ENCODE results near the gene TPRKB. TPM values are rescaled to one million over a fixed set of nuclear protein-coding genes. Genes with fewer than 3 reads are reported as not detected.
A peak's percentile ranks its signal among the peaks of the same experiment; 100 is the strongest.

TPRKB gene
- total and polyA plus RNA-seq, 9 of the 15 experiments (the other 6 are each of a cell fraction or from before 2014, with no cell fraction given), result 55.6 to 250 (median 112) TPM

DNA sequence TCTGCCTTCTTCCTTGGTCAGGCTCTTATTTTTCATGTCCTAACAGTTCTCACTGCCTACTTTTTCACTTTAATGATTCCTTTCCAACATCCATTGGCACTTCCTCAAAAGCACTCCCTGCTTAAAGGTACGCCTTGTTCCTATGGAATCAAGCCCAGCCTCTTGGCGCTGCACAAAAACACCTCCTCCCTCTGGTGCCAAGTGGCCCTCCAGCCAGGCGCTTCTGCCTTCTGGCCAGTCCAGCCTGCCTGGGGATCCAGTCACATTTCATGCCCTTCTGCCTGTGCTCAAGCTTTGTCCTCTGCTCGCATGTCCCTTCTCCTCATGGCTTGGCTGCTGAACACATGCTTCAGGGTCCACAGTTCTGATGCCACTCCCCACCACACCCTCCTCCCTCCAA is 6.3 kb downstream of the TPRKB start:
- no TSS peak for BruUV-seq (replicated peaks)
- no peak overlapping the region for H3K9ac ChIP-seq (ENCODE audit: insufficient read depth in 1 of 2, low read depth in 2 of 2, low read length in 2 of 2)
- H3K4me3 ChIP-seq, result no peak overlapping the region
- 93% methylated on average over 4 of the region's 4 CpGs for WGBS (ENCODE audit: insufficient coverage, low coverage, missing lambda C conversion rate)
- H4K20me1 ChIP-seq (replicated peaks; ENCODE audit: control insufficient read depth, insufficient read depth, low read length), result no peaks in the 10 kb centered on the region
- no peak for TF ChIP-seq BCL6 (CRISPR knock-in tag; IDR thresholded peaks at IDR 0.05)
- TF ChIP-seq SUPT5H (IDR thresholded peaks at IDR 0.05), result 0 out of 2 replicates have a peak, but pooled peaks have one; percentile 25
- TF ChIP-seq SPI1 (IDR thresholded peaks at IDR 0.05; ENCODE audit: borderline replicate concordance, low read depth, low read length), result peak; percentile 28; the same call in 1 of the 2 replicates
- no peak overlapping the region for H3K4me2 ChIP-seq (ENCODE audit: insufficient read depth, low read length)
- ATAC-seq (no peak; the same call in 2 of the 3 replicates), FAIRE-seq (no peak), DNase-seq (ENCODE audit: extremely low read depth in 1 of 4, low spot score in 3 of 4) (no peak)
- no peaks in the 10 kb centered on the region; a peak in 1 of 5 replicates for H3K4me1 ChIP-seq (replicated peaks in 1 of 2; ENCODE audit: control insufficient read depth in 2 of 2, insufficient read depth in 2 of 2, low read length in 2 of 2)
- H3K79me2 ChIP-seq (ENCODE audit: control insufficient read depth, insufficient read depth, low read length), result peaks cover 5% of the 10 kb centered on the region; the same call in 2 of the 3 replicates
- H3K27ac ChIP-seq (ENCODE audit: extremely low read depth, low read depth, low read length), result no peak overlapping the region
- H2AFZ ChIP-seq (ENCODE audit: low read depth, low read length), result no peak overlapping the region
- intact Hi-C loops (cut with micrococcal nuclease), result no loop called here
- ChIA-PET POLR2A (no interaction called here), CTCF (ENCODE audit: low intra/inter-chr PET ratio) (no interaction called here)
- in situ Hi-C loops (cut with MboI), result no loop called here
- H3K36me3 ChIP-seq (ENCODE audit: control insufficient read depth, insufficient read depth, low read length), result peaks cover 52% of the 10 kb centered on the region
- no peaks in the 10 kb centered on the region for H3K9me1 ChIP-seq (ENCODE audit: control insufficient read depth, insufficient read depth, low read length)
- H3K9me3 ChIP-seq (replicated peaks; ENCODE audit: control insufficient read depth, insufficient read depth, low read depth, low read length), result no peaks in the 10 kb centered on the region
- H3K27me3 ChIP-seq (ENCODE audit: control insufficient read depth in 2 of 2, insufficient read depth in 2 of 2, low read length in 2 of 2), result no peaks in the 10 kb centered on the region

DNA sequence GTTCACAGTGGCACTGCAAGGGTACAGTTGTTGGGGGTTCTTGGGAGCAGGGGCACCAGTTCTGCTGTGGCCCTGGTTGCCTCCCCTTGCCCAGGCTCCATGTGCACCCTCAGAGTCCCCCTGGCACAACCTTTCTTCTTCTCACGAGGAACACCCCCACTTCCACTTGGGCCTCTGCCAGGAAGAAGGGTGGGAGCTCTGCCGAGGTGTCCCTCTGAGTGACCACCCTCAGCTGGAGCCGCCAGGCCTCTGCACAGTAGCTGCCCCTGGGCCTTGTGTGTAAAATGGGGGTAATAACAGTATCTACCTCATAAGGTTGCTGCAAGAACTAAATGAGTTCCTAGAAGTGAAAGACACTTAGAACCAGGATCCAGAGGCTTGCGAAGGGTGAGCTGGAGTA is 8.4 kb downstream of the TPRKB start:
- WGBS (ENCODE audit: insufficient coverage, low coverage, missing lambda C conversion rate), result 81% methylated on average over 4 of the region's 4 CpGs
- no peak overlapping the region for H3K27ac ChIP-seq (ENCODE audit: extremely low read depth, low read depth, low read length)
- no peak overlapping the region for H3K9ac ChIP-seq (ENCODE audit: insufficient read depth in 1 of 2, low read depth in 2 of 2, low read length in 2 of 2)
- no TSS peak for BruUV-seq (replicated peaks)
- peaks cover 46% of the 10 kb centered on the region for H3K36me3 ChIP-seq (ENCODE audit: control insufficient read depth, insufficient read depth, low read length)
- CTCF ChIA-PET (ENCODE audit: low intra/inter-chr PET ratio), result no interaction called here
- no peaks in the 10 kb centered on the region for H3K4me1 ChIP-seq (replicated peaks in 1 of 2; ENCODE audit: control insufficient read depth in 2 of 2, insufficient read depth in 2 of 2, low read length in 2 of 2)
- H3K79me2 ChIP-seq (ENCODE audit: control insufficient read depth, insufficient read depth, low read length), result no peaks in the 10 kb centered on the region
- no peaks in the 10 kb centered on the region for H3K9me1 ChIP-seq (ENCODE audit: control insufficient read depth, insufficient read depth, low read length)
- in situ Hi-C loops (cut with MboI) (no loop called here), intact Hi-C loops (cut with micrococcal nuclease) (no loop called here)
- H2AFZ ChIP-seq (ENCODE audit: low read depth, low read length), result no peak overlapping the region
- H3K27me3 ChIP-seq (ENCODE audit: control insufficient read depth in 2 of 2, insufficient read depth in 2 of 2, low read length in 2 of 2), result no peaks in the 10 kb centered on the region
- TF ChIP-seq, protein P1, sequence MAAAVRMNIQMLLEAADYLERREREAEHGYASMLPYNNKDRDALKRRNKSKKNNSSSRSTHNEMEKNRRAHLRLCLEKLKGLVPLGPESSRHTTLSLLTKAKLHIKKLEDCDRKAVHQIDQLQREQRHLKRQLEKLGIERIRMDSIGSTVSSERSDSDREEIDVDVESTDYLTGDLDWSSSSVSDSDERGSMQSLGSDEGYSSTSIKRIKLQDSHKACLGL (CRISPR knock-in tag; IDR thresholded peaks at IDR 0.05; ENCODE audit: borderline replicate concordance, poor library complexity, severe bottlenecking), result no peak
- TF ChIP-seq HOXB6 (CRISPR knock-in tag; IDR thresholded peaks at IDR 0.05; ENCODE audit: borderline replicate concordance), result no peak
- TF ChIP-seq ZNF134 (CRISPR knock-in tag; conservative IDR thresholded peaks at IDR 0.05), result no peak
- no peak for TF ChIP-seq NRF1 (conservative IDR thresholded peaks at IDR 0.05 in 1 of 2, IDR thresholded peaks at IDR 0.05 in 1 of 2)
- peak; percentile 38; the same call in 1 of the 2 replicates for TF ChIP-seq POLR2G (IDR thresholded peaks at IDR 0.05; ENCODE audit: low read depth, low read length)
- 0 out of 2 replicates have a peak, but pooled peaks have one; percentile 37 for TF ChIP-seq SUPT5H (IDR thresholded peaks at IDR 0.05)
- TF ChIP-seq NR3C1 (CRISPR knock-in tag; IDR thresholded peaks at IDR 0.05), result no peak
- TF ChIP-seq, protein P2, sequence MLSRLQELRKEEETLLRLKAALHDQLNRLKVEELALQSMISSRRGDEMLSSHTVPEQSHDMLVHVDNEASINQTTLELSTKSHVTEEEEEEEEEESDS (CRISPR knock-in tag; IDR thresholded peaks at IDR 0.05), result no peak
- TF ChIP-seq POLR2A (conservative IDR thresholded peaks at IDR 0.05), result 0 out of 2 replicates have a peak, but pooled peaks have one; percentile 16
- TF ChIP-seq BDP1 (IDR thresholded peaks at IDR 0.05; ENCODE audit: insufficient read depth, insufficient read length), result no peak
- TF ChIP-seq XRCC3 (IDR thresholded peaks at IDR 0.05), result no peak
- no peak for TF ChIP-seq ZSCAN29 (IDR thresholded peaks at IDR 0.05)
- no peaks in the 10 kb centered on the region for H3K9me3 ChIP-seq (replicated peaks; ENCODE audit: control insufficient read depth, insufficient read depth, low read depth, low read length)
- ATAC-seq (peak; percentile 31; the same call in 2 of the 3 replicates), FAIRE-seq (no peak), DNase-seq (ENCODE audit: extremely low read depth in 1 of 4, low spot score in 3 of 4) (no peak)
- H3K4me3 ChIP-seq, result no peak overlapping the region
- POLR2A ChIA-PET, result interaction anchor here (0.5 kb wide), 1 partner anchor 265 kb away, joined by 3 read pairs; no protein-coding TSS in a partner anchor
- H4K20me1 ChIP-seq (replicated peaks; ENCODE audit: control insufficient read depth, insufficient read depth, low read length), result no peaks in the 10 kb centered on the region
- H3K4me2 ChIP-seq (ENCODE audit: insufficient read depth, low read length), result no peak overlapping the region

All from K562 (cell line).